GM23248 (cell line): ENCODE results near the gene RASGRF1. TPM values are rescaled to one million over a fixed set of nuclear protein-coding genes. Genes with fewer than 3 reads are reported as not detected.
"Not testable (repeated sequence)": the region's sequence is repeated elsewhere in the genome, so short reads cannot be mapped to it uniquely, and the experiment has no call there.

ENCODE experiments used
- DNase-seq: peaks from one replicate; pipeline ENCODE4 v3.0.0-alpha.2; 2015
- H2AFZ ChIP-seq: fragments of 200-600 bp; sonication (generic); 2 replicates; pipeline ENCODE4 v1.6.1; 2016; ENCODE audit warnings: antibody characterized with exemption
- H3F3A ChIP-seq: fragments of 200-600 bp; sonication (generic); 2 replicates; pipeline ENCODE4 v1.6.1; 2016; ENCODE audit warnings: mild to moderate bottlenecking, antibody characterized with exemption, mixed run types; ENCODE audit not compliant: insufficient read depth
- H3K27ac ChIP-seq: fragments of 200-600 bp; sonication (generic); 2 replicates; pipeline ENCODE4 v1.5.1; 2016; ENCODE audit warnings: mild to moderate bottlenecking
- H3K27me3 ChIP-seq: fragments of 200-600 bp; sonication (generic); replicated peaks from 2 replicates; pipeline ENCODE4 v1.6.1; 2016; ENCODE audit warnings: mild to moderate bottlenecking; ENCODE audit not compliant: insufficient read depth
- H3K36me3 ChIP-seq: fragments of 200-600 bp; sonication (generic); 2 replicates; pipeline ENCODE4 v1.6.1; 2016; ENCODE audit warnings: low read depth, mild to moderate bottlenecking
- H3K4me1 ChIP-seq: fragments of 200-600 bp; sonication (generic); 2 replicates; pipeline ENCODE4 v1.6.1; 2016; ENCODE audit warnings: mild to moderate bottlenecking; ENCODE audit not compliant: insufficient read depth
- H3K4me2 ChIP-seq: fragments of 200-600 bp; sonication (generic); one replicate; pipeline ENCODE4 v1.6.1; 2016; ENCODE audit warnings: mild to moderate bottlenecking; ENCODE audit not compliant: unreplicated experiment
- H3K4me3 ChIP-seq: fragments of 200-600 bp; sonication (generic); 2 replicates; pipeline ENCODE4 v1.5.1; 2016; ENCODE audit warnings: mild to moderate bottlenecking
- H3K79me2 ChIP-seq: fragments of 200-600 bp; sonication (generic); 2 replicates; pipeline ENCODE4 v1.6.1; 2016; ENCODE audit warnings: mild to moderate bottlenecking; ENCODE audit not compliant: insufficient read depth
- H3K9ac ChIP-seq: fragments of 200-600 bp; sonication (generic); 2 replicates; pipeline ENCODE4 v1.6.1; 2016; ENCODE audit warnings: mild to moderate bottlenecking
- H3K9me2 ChIP-seq: fragments of 200-600 bp; sonication (generic); 2 replicates; pipeline ENCODE4 v1.6.1; 2016; ENCODE audit warnings: mixed run types, mild to moderate bottlenecking, moderate library complexity; ENCODE audit not compliant: insufficient read depth
- H3K9me3 ChIP-seq: fragments of 200-600 bp; sonication (generic); one replicate; pipeline ENCODE4 v1.6.1; 2017; ENCODE audit warnings: low read depth
- H4K20me1 ChIP-seq: fragments of 200-600 bp; sonication (generic); 2 replicates; pipeline ENCODE4 v1.6.0; 2016; ENCODE audit not compliant: insufficient read depth
- EZH2 ChIP-seq: fragments of 200-600 bp; sonication (generic); IDR thresholded peaks from 2 replicates; pipeline ENCODE4 v1.6.1; 2018; ENCODE audit warnings: antibody characterized with exemption, mild to moderate bottlenecking; ENCODE audit not compliant: insufficient read depth, poor library complexity, severe bottlenecking
- EZH2phosphoT487 ChIP-seq: fragments of 200-600 bp; sonication (generic); IDR thresholded peaks from 2 replicates; pipeline ENCODE4 v1.6.1; 2018; ENCODE audit warnings: antibody characterized with exemption, moderate library complexity, mild to moderate bottlenecking, low read depth; ENCODE audit not compliant: insufficient read depth
- WGBS, 2 experiments: methylation state at CpG; one replicate each; pipeline ENCODE4 v1.1.6; 2015 to 2017; ENCODE audit warnings: low lambda C conversion rate in 2 of 2, low coverage in 1 of 2; ENCODE audit errors: missing lambda C conversion rate in 2 of 2; 5-methylcytosine and 5-hydroxymethylcytosine counted together
- in situ Hi-C: fragments of 300-500 bp; cut with MboI; formaldehyde crosslinking; loops from 2 replicates; pipeline ENCODE4 v1.15.0; 2020
- polyA plus RNA-seq: library from polyadenylated mRNA; unstranded; fragments of >200 nt; fragmentation: Nextera tagmentation; extraction: Ambion mirVana; gene quantifications from 2 replicates; pipeline ENCODE4 v1.2.1, GENCODE V29; 2016
- total RNA-seq: library from RNA; depleted of rRNA; stranded (reverse); fragments of >200 nt; shearing (Covaris generic); gene quantifications from 2 replicates; pipeline ENCODE4 v1.2.3, GENCODE V29; 2014

The RASGRF1 gene
- total and polyA plus RNA-seq, 2 experiments from 2014 or later, result not detected

DNA sequence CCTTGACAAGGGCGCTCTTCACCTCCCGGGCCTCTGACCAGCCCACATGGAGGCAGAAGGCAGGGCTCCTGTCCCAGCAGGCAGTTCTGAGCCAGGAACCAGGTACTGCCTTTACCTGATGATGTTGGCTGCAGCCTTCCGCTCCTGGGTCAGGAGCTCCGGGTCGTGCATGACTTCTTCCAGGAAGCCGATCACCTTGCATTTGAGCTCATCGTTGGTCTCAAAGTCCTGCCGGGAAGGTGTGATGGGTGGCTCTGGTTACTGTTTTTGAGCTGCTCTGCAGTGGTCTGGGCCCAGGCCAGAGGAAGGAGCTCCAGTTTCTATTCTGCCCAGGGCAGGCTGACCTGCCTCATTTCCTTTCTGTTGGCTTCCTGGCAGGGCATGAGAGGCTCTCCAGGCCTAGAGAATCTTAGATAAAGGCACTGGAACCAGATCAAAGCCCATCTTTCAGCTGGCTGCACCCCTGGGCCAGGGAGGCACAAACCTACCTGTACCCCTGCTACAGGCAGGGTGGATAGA lies 92.5 kb downstream of the RASGRF1 start:
- H3K4me1 ChIP-seq, result no peaks in the 10 kb centered on the region
- no peak overlapping the region for H3K27ac ChIP-seq
- no peak overlapping the region for H3K4me3 ChIP-seq
- in situ Hi-C loops, result no loop called here
- TF ChIP-seq EZH2 (no peak), EZH2phosphoT487 (no peak)
- no peaks in the 10 kb centered on the region for H3F3A ChIP-seq
- no peaks in the 10 kb centered on the region for H3K9me2 ChIP-seq
- no peak overlapping the region for H2AFZ ChIP-seq
- no peaks in the 10 kb centered on the region for H3K9me3 ChIP-seq
- no peak overlapping the region for H3K9ac ChIP-seq
- no peaks in the 10 kb centered on the region for H3K79me2 ChIP-seq
- H4K20me1 ChIP-seq, result no peaks in the 10 kb centered on the region
- WGBS, 2 experiments, result 75 to 78% methylated on average over 8 of the region's 8 CpGs
- no peak for DNase-seq
- no peaks in the 10 kb centered on the region for H3K36me3 ChIP-seq
- 0 out of 2 replicates have a peak, but pooled peaks cover 5% of the 10 kb centered on the region for H3K27me3 ChIP-seq
- H3K4me2 ChIP-seq, result no peak overlapping the region

DNA sequence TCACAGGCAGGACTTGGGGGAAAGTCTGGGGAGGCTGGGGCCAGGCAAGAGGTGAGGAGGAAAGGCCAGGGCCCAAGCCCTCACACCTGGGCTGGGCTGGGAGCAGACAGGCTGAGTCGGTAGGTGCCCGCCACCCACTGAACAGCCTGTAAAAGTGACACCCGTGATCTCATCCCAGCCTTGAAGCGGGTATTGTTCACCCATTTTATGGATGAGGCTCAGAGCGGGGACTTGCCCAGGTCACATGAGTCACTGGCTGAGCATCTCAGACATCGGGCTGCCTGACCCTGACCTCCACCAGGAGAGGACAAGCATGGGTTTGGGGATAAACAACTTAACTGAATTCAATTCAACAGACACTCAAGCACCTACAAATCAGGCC lies 93.7 kb downstream of the RASGRF1 start:
- Histone ChIP-seq H3K27me3 (0 out of 2 replicates have a peak, but pooled peaks cover 5% of the 10 kb centered on the region), H3K4me1 (no peaks in the 10 kb centered on the region), H3K4me3 (no peak overlapping the region), H3K9ac (no peak overlapping the region), H2AFZ (no peak overlapping the region), H3K9me2 (no peaks in the 10 kb centered on the region), H3K4me2 (no peak overlapping the region), H3K27ac (no peak overlapping the region), H3K79me2 (no peaks in the 10 kb centered on the region), H3K9me3 (no peaks in the 10 kb centered on the region), H3K36me3 (no peaks in the 10 kb centered on the region), H4K20me1 (no peaks in the 10 kb centered on the region), H3F3A (no peaks in the 10 kb centered on the region)
- DNase-seq, result no peak
- 70 to 78% methylated on average over 6 of the region's 6 CpGs for WGBS, 2 experiments
- in situ Hi-C loops, result no loop called here
- TF ChIP-seq EZH2 (no peak), EZH2phosphoT487 (no peak)

DNA sequence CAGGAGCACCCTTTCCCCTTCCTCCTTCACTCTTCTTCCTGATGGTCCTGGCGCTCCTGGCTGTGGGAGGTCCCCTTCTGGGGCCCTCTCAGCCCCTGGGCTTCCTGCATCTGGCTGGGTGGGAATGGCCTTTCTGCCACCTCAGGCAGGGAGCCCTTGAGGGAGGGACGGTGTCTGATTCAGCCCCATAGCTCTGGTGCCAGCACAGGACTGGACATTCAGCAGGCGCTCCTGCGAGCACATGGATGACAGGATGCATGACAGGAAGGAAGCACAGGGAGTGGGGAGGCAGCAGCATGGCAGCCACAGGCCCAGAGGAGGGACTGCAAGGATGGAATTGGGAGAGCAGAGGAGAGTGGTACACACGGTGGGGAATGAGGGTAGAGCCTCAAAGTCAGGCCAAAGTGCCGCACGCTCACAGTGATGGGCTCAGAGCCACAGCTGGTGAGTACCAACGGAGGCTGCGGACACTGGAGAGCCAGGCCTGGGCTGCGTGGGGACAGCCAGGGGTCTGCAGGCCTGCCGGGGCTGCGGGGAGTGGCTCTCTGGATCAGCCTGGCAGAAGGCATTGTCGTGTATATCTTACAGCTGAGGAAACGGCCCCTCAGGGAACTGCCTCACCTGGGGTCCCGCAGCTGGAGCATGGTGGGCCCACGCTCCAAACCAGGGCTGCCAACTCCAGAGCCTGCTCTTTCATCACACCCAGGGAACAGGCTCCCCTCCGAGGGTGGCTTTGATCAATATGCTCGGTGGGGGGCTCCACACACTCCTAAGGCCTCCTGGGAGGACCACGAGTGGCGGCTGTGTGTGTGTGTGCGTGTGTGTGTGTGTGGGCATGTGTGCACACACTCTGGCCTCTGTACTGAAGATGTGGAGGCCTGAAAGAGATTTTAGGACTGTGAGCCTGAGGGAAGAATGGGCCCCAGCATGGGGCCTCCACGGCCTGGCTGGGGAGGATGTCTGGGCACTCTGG lies 94.4 kb downstream of the RASGRF1 start:
- Histone ChIP-seq H3K9ac (no peak overlapping the region), H3K27me3 (0 out of 2 replicates have a peak, but pooled peaks cover 5% of the 10 kb centered on the region), H3K4me3 (no peak overlapping the region), H3K36me3 (no peaks in the 10 kb centered on the region), H3K4me1 (no peaks in the 10 kb centered on the region), H3F3A (no peaks in the 10 kb centered on the region), H4K20me1 (no peaks in the 10 kb centered on the region), H3K79me2 (no peaks in the 10 kb centered on the region), H3K9me3 (no peaks in the 10 kb centered on the region), H3K9me2 (no peaks in the 10 kb centered on the region), H2AFZ (no peak overlapping the region), H3K27ac (no peak overlapping the region), H3K4me2 (no peak overlapping the region)
- TF ChIP-seq EZH2phosphoT487 (no peak), EZH2 (no peak)
- in situ Hi-C loops, result no loop called here
- WGBS, 2 experiments, result 67 to 71% methylated on average over 21 of the region's 22 CpGs
- no peak for DNase-seq

DNA sequence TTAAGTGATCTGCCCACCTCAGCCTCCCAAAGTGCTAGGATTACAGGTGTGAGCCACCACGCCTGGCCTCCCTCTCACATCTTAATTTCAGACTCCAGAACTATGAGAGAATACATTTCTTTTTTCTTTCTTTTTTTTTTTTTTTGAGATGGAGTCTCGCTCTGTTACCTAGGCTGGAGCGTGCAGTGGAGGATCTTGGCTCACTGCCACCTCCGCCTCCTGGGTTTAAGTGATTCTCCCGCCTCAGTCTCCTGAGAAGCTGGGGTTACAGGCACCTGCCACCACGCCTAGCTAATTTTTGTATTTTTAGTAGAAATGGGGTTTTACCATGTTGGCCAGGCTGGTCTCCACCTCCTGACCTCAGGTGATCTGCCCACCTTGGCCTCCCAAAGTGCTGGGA lies 95.4 kb downstream of the RASGRF1 start:
- 65 to 68% methylated on average over 6 of the region's 6 CpGs for WGBS, 2 experiments
- H2AFZ ChIP-seq, H3F3A ChIP-seq, H3K36me3 ChIP-seq, H3K9me3 ChIP-seq, H3K79me2 ChIP-seq, H3K9ac ChIP-seq, H3K4me2 ChIP-seq, in situ Hi-C loops, H3K4me3 ChIP-seq, H3K27ac ChIP-seq, H4K20me1 ChIP-seq, H3K4me1 ChIP-seq, H3K27me3 ChIP-seq, DNase-seq, H3K9me2 ChIP-seq: not testable (repeated sequence)
